Measurements from ENCODE around the gene WWOX. TPM values are rescaled to one million over a fixed set of nuclear protein-coding genes. Genes with fewer than 3 reads are reported as not detected.

Gene WWOX
- total and polyA plus RNA-seq, 2 of the 8 experiments (the other 6 are each of a cell fraction or from before 2014, with no cell fraction given) = 5.4 to 16.7 TPM

DNA sequence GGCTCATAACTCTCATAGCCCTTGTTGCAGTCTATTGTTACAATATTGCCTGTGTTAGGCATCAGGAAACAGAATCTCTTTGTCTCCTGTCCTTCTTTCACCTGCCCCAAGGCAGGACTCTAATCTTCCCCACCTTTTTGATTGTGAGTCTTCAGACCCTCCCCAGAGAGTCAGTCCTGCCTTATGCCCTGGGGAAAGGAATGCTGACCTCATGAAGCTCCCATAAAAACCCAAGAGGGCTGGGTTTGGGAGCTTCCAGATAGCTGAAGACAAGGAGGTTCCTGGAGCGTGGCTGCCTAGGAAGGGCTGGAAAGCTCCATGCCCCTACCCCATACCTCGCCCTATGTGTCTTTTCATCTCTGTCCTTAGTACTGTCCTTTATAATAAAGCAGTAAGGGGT lies 688.8 kb downstream of the WWOX start:
- Histone ChIP-seq H3K79me2 (ENCODE audit: control insufficient read depth in 1 of 2, insufficient read depth in 2 of 2, low read length in 2 of 2) (no peaks in the 10 kb centered on the region), H3K27me3 (replicated peaks in 1 of 4; ENCODE audit: control insufficient read depth in 3 of 4, extremely low read depth in 1 of 4, insufficient read depth in 3 of 4, low read length in 3 of 4) (no peaks in the 10 kb centered on the region), H3K23me2 (ENCODE audit: low read depth, low read length) (peaks cover 3% of the 10 kb centered on the region; the same call in 1 of the 2 replicates), H3K79me1 (ENCODE audit: low read depth, low read length) (no peaks in the 10 kb centered on the region), H3K14ac (ENCODE audit: insufficient read length) (no peak overlapping the region), H3K4me2 (ENCODE audit: insufficient read depth in 1 of 2, low read depth in 2 of 2, low read length in 2 of 2) (no peak overlapping the region), H2AFZ (ENCODE audit: low read length) (no peak overlapping the region), H3K4me3 (ENCODE audit: extremely low read depth in 1 of 4, insufficient read depth in 2 of 4, low read depth in 3 of 4, low read length in 4 of 4) (no peak overlapping the region), H4K5ac (ENCODE audit: insufficient read length, low read depth, low read length) (no peak overlapping the region), H3K18ac (ENCODE audit: extremely low read depth, low read length) (no peak overlapping the region), H3K9me3 (ENCODE audit: insufficient read depth in 2 of 2, low read depth in 1 of 2, low read length in 1 of 2) (no peaks in the 10 kb centered on the region), H4K8ac (ENCODE audit: extremely low read depth, insufficient read depth, low read length) (no peak overlapping the region), H3K4ac (replicated peaks; ENCODE audit: insufficient read length, low read depth, low read length) (no peak overlapping the region), H3K23ac (ENCODE audit: insufficient read length) (no peak overlapping the region), H3K27ac (ENCODE audit: low read depth, low read length) (no peak overlapping the region), H3K4me1 (replicated peaks in 1 of 4; ENCODE audit: control insufficient read depth in 3 of 4, insufficient read depth in 4 of 4, low read length in 3 of 4) (no peaks in the 10 kb centered on the region), H2BK120ac (replicated peaks; ENCODE audit: low read depth, low read length) (no peak overlapping the region), H3K36me3 (ENCODE audit: control insufficient read depth in 2 of 4, insufficient read depth in 4 of 4, low read length in 3 of 4) (no peaks in the 10 kb centered on the region), H2BK15ac (ENCODE audit: low read length) (no peak overlapping the region), H2BK12ac (ENCODE audit: low read depth, low read length) (no peak overlapping the region), H2BK5ac (ENCODE audit: low read depth, low read length) (no peak overlapping the region), H3K56ac (replicated peaks; ENCODE audit: insufficient read length, low read depth, low read length) (no peak overlapping the region), H3K9ac (replicated peaks in 1 of 4; ENCODE audit: extremely low read depth in 1 of 4, low read depth in 3 of 4, low read length in 3 of 4) (no peak overlapping the region), H4K20me1 (replicated peaks in 1 of 2; ENCODE audit: control insufficient read depth in 1 of 2, insufficient read depth in 2 of 2, low read length in 2 of 2) (peaks cover 0 to 2% of the 10 kb centered on the region in 2 experiments), H2BK20ac (ENCODE audit: low read length) (no peak overlapping the region), H2AK5ac (ENCODE audit: low read depth, low read length) (no peak overlapping the region), H4K91ac (replicated peaks; ENCODE audit: insufficient read length, low read length) (no peak overlapping the region)
- 79% methylated on average over 2 of the region's 2 CpGs; no CpG with 5 or more reads in 1 of the 2 experiments for WGBS, 2 experiments (ENCODE audit: extremely low coverage in 1 of 2, insufficient coverage in 1 of 2, insufficient read length in 1 of 2, insufficient replicate concordance in 2 of 2, low coverage in 1 of 2, low lambda C conversion rate in 2 of 2, missing lambda C conversion rate in 1 of 2)
- DNase-seq (ENCODE audit: low read depth in 1 of 2, low spot score in 2 of 2) (no peak), FAIRE-seq (no peak)
- ChIA-PET CTCF (ENCODE audit: partially characterized antibody) (no interaction called here), POLR2A (ENCODE audit: partially characterized antibody) (no interaction called here)
- TF ChIP-seq HDAC6 (IDR thresholded peaks at IDR 0.05; ENCODE audit: low read depth, low read length) = no peak
- TF ChIP-seq JUND (IDR thresholded peaks at IDR 0.05; ENCODE audit: low read length) = no peak
- no peak for TF ChIP-seq KDM4A (IDR thresholded peaks at IDR 0.05; ENCODE audit: low read depth, low read length, severe bottlenecking)
- TF ChIP-seq SIX5 (IDR thresholded peaks at IDR 0.05; ENCODE audit: low read depth, low read length) = no peak
- TF ChIP-seq CEBPB (IDR thresholded peaks at IDR 0.05; ENCODE audit: low read depth, low read length) = no peak
- no peak for TF ChIP-seq ASH2L (IDR thresholded peaks at IDR 0.05; ENCODE audit: low read length)
- no peak for TF ChIP-seq BCL11A (IDR thresholded peaks at IDR 0.05; ENCODE audit: low read depth in 2 of 2, low read length in 2 of 2)
- TF ChIP-seq, protein P1, sequence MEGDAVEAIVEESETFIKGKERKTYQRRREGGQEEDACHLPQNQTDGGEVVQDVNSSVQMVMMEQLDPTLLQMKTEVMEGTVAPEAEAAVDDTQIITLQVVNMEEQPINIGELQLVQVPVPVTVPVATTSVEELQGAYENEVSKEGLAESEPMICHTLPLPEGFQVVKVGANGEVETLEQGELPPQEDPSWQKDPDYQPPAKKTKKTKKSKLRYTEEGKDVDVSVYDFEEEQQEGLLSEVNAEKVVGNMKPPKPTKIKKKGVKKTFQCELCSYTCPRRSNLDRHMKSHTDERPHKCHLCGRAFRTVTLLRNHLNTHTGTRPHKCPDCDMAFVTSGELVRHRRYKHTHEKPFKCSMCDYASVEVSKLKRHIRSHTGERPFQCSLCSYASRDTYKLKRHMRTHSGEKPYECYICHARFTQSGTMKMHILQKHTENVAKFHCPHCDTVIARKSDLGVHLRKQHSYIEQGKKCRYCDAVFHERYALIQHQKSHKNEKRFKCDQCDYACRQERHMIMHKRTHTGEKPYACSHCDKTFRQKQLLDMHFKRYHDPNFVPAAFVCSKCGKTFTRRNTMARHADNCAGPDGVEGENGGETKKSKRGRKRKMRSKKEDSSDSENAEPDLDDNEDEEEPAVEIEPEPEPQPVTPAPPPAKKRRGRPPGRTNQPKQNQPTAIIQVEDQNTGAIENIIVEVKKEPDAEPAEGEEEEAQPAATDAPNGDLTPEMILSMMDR (IDR thresholded peaks at IDR 0.05; ENCODE audit: control extremely low read depth in 1 of 3, insufficient read depth in 1 of 3, low read depth in 1 of 3, low read length in 3 of 3) = no peak
- no peak for TF ChIP-seq SP4 (IDR thresholded peaks at IDR 0.05; ENCODE audit: low read length)
- TF ChIP-seq CBX8 (IDR thresholded peaks at IDR 0.05; ENCODE audit: borderline replicate concordance, low read depth, low read length) = no peak
- no peak for TF ChIP-seq BACH1 (IDR thresholded peaks at IDR 0.05; ENCODE audit: low read length)
- TF ChIP-seq GTF2F1 (IDR thresholded peaks at IDR 0.05; ENCODE audit: borderline replicate concordance, low read depth, low read length) = no peak
- no peak for TF ChIP-seq YY1 (IDR thresholded peaks at IDR 0.05; ENCODE audit: low read depth, low read length)

Data from H1 (cell line).